Hematopoietic multipotent progenitor cell (in vitro differentiated cells): ENCODE data around the gene SVIP. TPM values are rescaled to one million over a fixed set of nuclear protein-coding genes. Genes with fewer than 3 reads are reported as not detected.

Experiments
- DNase-seq, 3 donors: peaks; one replicate each; pipeline ENCODE4 v3.0.0-alpha.2; 2011 to 2015; ENCODE audit warnings: low read depth in 2 of 3, low spot score in 2 of 3
- total RNA-seq: library from RNA; depleted of rRNA; stranded (reverse); fragments of >200 nt; gene quantifications from one replicate; pipeline ENCODE4 v1.2.3, GENCODE V29; 2012

SVIP gene
- total RNA-seq, 1 donor, result 4.6 TPM

GRCh38 chr11:22797047-22797446, 32.6 kb downstream of the SVIP start:
- no peak for DNase-seq

GRCh38 chr11:22795914-22796313, 33.7 kb downstream of the SVIP start:
- no peak for DNase-seq

GRCh38 chr11:22792497-22792896, 37.1 kb downstream of the SVIP start:
- DNase-seq, result no peak

GRCh38 chr11:22787551-22788162, 41.9 kb downstream of the SVIP start:
- peak; percentile 1 to 70 (median 19) for DNase-seq

- DNase-seq, result no peak
Observed at GRCh38 chr11:22787055-22787454, 42.5 kb downstream of the SVIP start.

GRCh38 chr11:22786475-22786874, 43.1 kb downstream of the SVIP start:
- DNase-seq, result no peak

- DNase-seq, result no peak
Observed at GRCh38 chr11:22785251-22785650, 44.4 kb downstream of the SVIP start.

GRCh38 chr11:22780952-22781593, 48.5 kb downstream of the SVIP start:
- DNase-seq, result no peak

GRCh38 chr11:22779850-22780249, 49.8 kb downstream of the SVIP start:
- DNase-seq, result no peak

- DNase-seq, result peak in 1 of 3 donors; percentile 30
Observed at GRCh38 chr11:22778642-22779041, 51.0 kb downstream of the SVIP start.

GRCh38 chr11:22775248-22775647, 54.4 kb downstream of the SVIP start:
- no peak for DNase-seq

- DNase-seq, result no peak
Observed at GRCh38 chr11:22774716-22775115, 54.9 kb downstream of the SVIP start.

- no peak for DNase-seq
Observed at GRCh38 chr11:22769081-22769480, 60.5 kb downstream of the SVIP start.

Other genes with a start within 250 kb of the SVIP start
- 17.0 TPM for gene FANCF, start 204.0 kb downstream of the SVIP start, total RNA-seq
- 4.8 TPM for gene GAS2, start 163.2 kb downstream of the SVIP start, total RNA-seq
- gene CCDC179, start 30.7 kb upstream of the SVIP start, total RNA-seq, result not detected